Spinal cord (tissue), 10 donors: Measurements from ENCODE around the gene GPR171. TPM values are rescaled to one million over a fixed set of nuclear protein-coding genes. Genes with fewer than 3 reads are reported as not detected.
A peak's percentile ranks its signal among the peaks of the same experiment; 100 is the strongest.

ENCODE experiments used
- DNase-seq, 6 donors: peaks; one replicate each; pipeline versions ENCODE4 v3.0.0 to v3.0.0-alpha.2; 2013 to 2015; ENCODE audit warnings: low spot score in 6 of 6, low read depth in 4 of 6
- H3K27ac ChIP-seq: one replicate; pipeline ENCODE4 v1.5.1; 2013; ENCODE audit warnings: low read depth, low read length, control low read depth
- H3K27me3 ChIP-seq: one replicate; pipeline ENCODE4 v1.6.1; 2013; ENCODE audit warnings: low read length; ENCODE audit not compliant: control insufficient read depth, insufficient read depth
- H3K36me3 ChIP-seq: one replicate; pipeline ENCODE4 v1.6.1; 2013; ENCODE audit warnings: low read length; ENCODE audit not compliant: control insufficient read depth, insufficient read depth
- H3K4me1 ChIP-seq: one replicate; pipeline ENCODE4 v1.6.1; 2013; ENCODE audit warnings: low read length; ENCODE audit not compliant: control insufficient read depth, insufficient read depth
- H3K4me3 ChIP-seq: one replicate; pipeline ENCODE4 v1.5.1; 2013; ENCODE audit warnings: low read depth, low read length, control low read depth
- H3K9me3 ChIP-seq: one replicate; pipeline ENCODE4 v1.6.1; 2013; ENCODE audit warnings: low read length; ENCODE audit not compliant: control insufficient read depth, insufficient read depth
- WGBS: methylation state at CpG from one replicate; pipeline ENCODE4 v1.1.5; 2013; ENCODE audit warnings: missing lambda C conversion rate; ENCODE audit not compliant: insufficient coverage; 5-methylcytosine and 5-hydroxymethylcytosine counted together
- polyA plus RNA-seq, 2 donors: library from polyadenylated mRNA; unstranded; fragments of 120-200 nt; gene quantifications; one replicate each; pipeline ENCODE4 v1.2.1, GENCODE V29; 2013; ENCODE audit not compliant: insufficient read length in 2 of 2
- total RNA-seq, 2 donors: library from RNA; depleted of rRNA in 1 of 2; stranded (reverse); fragments of 120-200 nt in 1 of 2; fragments of >200 nt in 1 of 2; gene quantifications; one replicate each; pipeline versions ENCODE4 v1.2.3 to v1.2.4, GENCODE V29; 2013 to 2014
- donor health status: healthy.

GPR171 gene
- total and polyA plus RNA-seq, 4 donors: 0.11 to 0.79 TPM; not detected in 2

GRCh38 chr3:151216641-151217607 is 13.9 kb upstream of the GPR171 start:
- H3K4me3 ChIP-seq: no peak overlapping the region
- H3K27me3 ChIP-seq: no peaks in the 10 kb centered on the region
- no peak overlapping the region for H3K27ac ChIP-seq
- H3K36me3 ChIP-seq: peaks cover 3% of the 10 kb centered on the region
- H3K4me1 ChIP-seq: no peaks in the 10 kb centered on the region
- WGBS: 90% methylated on average over 2 of the region's 3 CpGs
- peak in 1 of 6 donors; percentile 13 for DNase-seq
- H3K9me3 ChIP-seq: no peaks in the 10 kb centered on the region

GRCh38 chr3:151214459-151214858 is 11.4 kb upstream of the GPR171 start:
- Histone ChIP-seq H3K27me3 (no peaks in the 10 kb centered on the region), H3K4me1 (no peaks in the 10 kb centered on the region), H3K36me3 (no peaks in the 10 kb centered on the region), H3K9me3 (no peaks in the 10 kb centered on the region), H3K4me3 (no peak overlapping the region), H3K27ac (no peak overlapping the region)
- no CpG with 5 or more reads among the region's 1 CpG for WGBS
- DNase-seq: no peak

- Histone ChIP-seq H3K36me3 (no peaks in the 10 kb centered on the region), H3K4me3 (no peak overlapping the region), H3K27me3 (no peaks in the 10 kb centered on the region), H3K27ac (no peak overlapping the region), H3K4me1 (no peaks in the 10 kb centered on the region), H3K9me3 (no peaks in the 10 kb centered on the region)
- WGBS: 100% methylated on average over 1 of the region's 5 CpGs
- no peak for DNase-seq
Observed at GRCh38 chr3:151213881-151214280, 10.9 kb upstream of the GPR171 start.

- H3K4me3 ChIP-seq: no peak overlapping the region
- H3K27me3 ChIP-seq: no peaks in the 10 kb centered on the region
- WGBS: 100% methylated on average over 2 of the region's 4 CpGs
- H3K27ac ChIP-seq: no peak overlapping the region
- no peaks in the 10 kb centered on the region for H3K9me3 ChIP-seq
- no peak for DNase-seq
- no peaks in the 10 kb centered on the region for H3K4me1 ChIP-seq
- H3K36me3 ChIP-seq: no peaks in the 10 kb centered on the region
Observed at GRCh38 chr3:151213151-151213550, 10.1 kb upstream of the GPR171 start.

- WGBS: 49% methylated on average over 3 of the region's 4 CpGs
- H3K9me3 ChIP-seq: no peaks in the 10 kb centered on the region
- H3K27me3 ChIP-seq: no peaks in the 10 kb centered on the region
- H3K4me3 ChIP-seq: no peak overlapping the region
- H3K27ac ChIP-seq: no peak overlapping the region
- H3K36me3 ChIP-seq: no peaks in the 10 kb centered on the region
- no peak for DNase-seq
- H3K4me1 ChIP-seq: no peaks in the 10 kb centered on the region
Observed at GRCh38 chr3:151210676-151211381, 7.8 kb upstream of the GPR171 start.

- no peak overlapping the region for H3K27ac ChIP-seq
- no peak overlapping the region for H3K4me3 ChIP-seq
- no peaks in the 10 kb centered on the region for H3K9me3 ChIP-seq
- no peaks in the 10 kb centered on the region for H3K36me3 ChIP-seq
- DNase-seq: no peak
- WGBS: no CpG with 5 or more reads among the region's 3 CpGs
- H3K4me1 ChIP-seq: no peaks in the 10 kb centered on the region
- H3K27me3 ChIP-seq: no peaks in the 10 kb centered on the region
Observed at GRCh38 chr3:151209654-151210053, 6.6 kb upstream of the GPR171 start.

- H3K4me3 ChIP-seq: no peak overlapping the region
- H3K36me3 ChIP-seq: no peaks in the 10 kb centered on the region
- no CpG with 5 or more reads among the region's 3 CpGs for WGBS
- no peaks in the 10 kb centered on the region for H3K27me3 ChIP-seq
- DNase-seq: no peak
- H3K9me3 ChIP-seq: no peaks in the 10 kb centered on the region
- H3K4me1 ChIP-seq: no peaks in the 10 kb centered on the region
- H3K27ac ChIP-seq: no peak overlapping the region
Observed at GRCh38 chr3:151206201-151206600, 3.2 kb upstream of the GPR171 start.

GRCh38 chr3:151205482-151205881 is 2.5 kb upstream of the GPR171 start:
- H3K4me1 ChIP-seq: no peaks in the 10 kb centered on the region
- 91% methylated on average over 3 of the region's 6 CpGs for WGBS

GRCh38 chr3:151204530-151205402 is 1.8 kb upstream of the GPR171 start:
- Histone ChIP-seq H3K4me1 (no peaks in the 10 kb centered on the region), H3K36me3 (no peaks in the 10 kb centered on the region), H3K9me3 (no peaks in the 10 kb centered on the region), H3K4me3 (no peak overlapping the region), H3K27me3 (no peaks in the 10 kb centered on the region), H3K27ac (no peak overlapping the region)
- no CpG with 5 or more reads among the region's 3 CpGs for WGBS
- DNase-seq: no peak

More at GRCh38 chr3:151205482-151205881, 2.5 kb upstream of the GPR171 start:
- Histone ChIP-seq H3K27me3 (no peaks in the 10 kb centered on the region), H3K36me3 (no peaks in the 10 kb centered on the region), H3K4me3 (no peak overlapping the region), H3K9me3 (no peaks in the 10 kb centered on the region), H3K27ac (no peak overlapping the region)
- DNase-seq: no peak
